Naive thymus-derived CD4-positive, alpha-beta T cell (primary cell): ENCODE measurements around the gene SPON1. TPM values are rescaled to one million over a fixed set of nuclear protein-coding genes. Genes with fewer than 3 reads are reported as not detected.

Experiments used
- ATAC-seq: fragments of 150-1000 bp; cut with Tn5 transposase; 2 replicates; pipeline ENCODE4 v1.10.0; 2021; ENCODE audit warnings: mild to moderate bottlenecking, moderate library complexity
- CTCF ChIA-PET: fragments of 350-600 bp; sonication (Branson Sonifier 250); formaldehyde crosslinking; loops from one replicate; lab custom pipeline; 2021; ENCODE audit warnings: antibody characterized with exemption; lab: Charles Lee
- POLR2A ChIA-PET: fragments of 350-600 bp; sonication (Branson Sonifier 250); formaldehyde crosslinking; loops from one replicate; lab custom pipeline; 2021; ENCODE audit warnings: antibody characterized with exemption, inconsistent platforms; lab: Charles Lee
- DNase-seq, 9 donors: peaks; one replicate each; pipeline versions ENCODE4 v3.0.0 to v3.0.0-alpha.2; 2020 to 2022; ENCODE audit warnings: mixed read lengths in 1 of 9
- H3K27ac ChIP-seq: one replicate; pipeline ENCODE4 v1.7.0; 2013; ENCODE audit warnings: mild to moderate bottlenecking, low read depth, low read length, moderate library complexity
- H3K27me3 ChIP-seq, 2 donors: one replicate each; pipeline ENCODE4 v1.7.0; 2013; ENCODE audit warnings: low read length in 2 of 2, mild to moderate bottlenecking in 2 of 2, moderate library complexity in 2 of 2; ENCODE audit not compliant: control insufficient read depth in 2 of 2, insufficient read depth in 2 of 2
- H3K36me3 ChIP-seq, 3 experiments: 1 replicate in 2 of 3; 2 replicates in 1 of 3; pipeline ENCODE4 v1.7.0; 2013; ENCODE audit warnings: low read length in 3 of 3, mild to moderate bottlenecking in 3 of 3, moderate library complexity in 1 of 3; ENCODE audit not compliant: insufficient read depth in 3 of 3, control insufficient read depth in 2 of 3
- H3K4me1 ChIP-seq, 2 donors: one replicate each; pipeline ENCODE4 v1.7.0; 2013; ENCODE audit warnings: low read length in 2 of 2, mild to moderate bottlenecking in 2 of 2, moderate library complexity in 1 of 2; ENCODE audit not compliant: control insufficient read depth in 2 of 2, insufficient read depth in 2 of 2
- H3K4me3 ChIP-seq: 2 replicates; pipeline ENCODE4 v1.7.0; 2013; ENCODE audit warnings: mild to moderate bottlenecking, low read length
- H3K9me3 ChIP-seq, 3 experiments: 1 replicate in 2 of 3; 2 replicates in 1 of 3; pipeline ENCODE4 v1.7.0; 2013; ENCODE audit warnings: low read length in 3 of 3; ENCODE audit not compliant: control insufficient read depth in 2 of 3
- H3K27ac Mint-ChIP-seq, 9 donors: one replicate each; pipeline ENCODE4 v1.8.0; 2020 to 2022; ENCODE audit warnings: mixed read lengths in 9 of 9, mild to moderate bottlenecking in 8 of 9, moderate library complexity in 5 of 9, inconsistent platforms in 2 of 9
- H3K27me3 Mint-ChIP-seq, 5 donors: one replicate each; pipeline ENCODE4 v1.8.0; 2021 to 2022; ENCODE audit warnings: mixed read lengths in 5 of 5, mild to moderate bottlenecking in 1 of 5
- H3K36me3 Mint-ChIP-seq, 5 donors: one replicate each; pipeline ENCODE4 v1.8.0; 2020 to 2022; ENCODE audit warnings: mixed read lengths in 5 of 5, mild to moderate bottlenecking in 3 of 5, inconsistent platforms in 1 of 5
- H3K4me1 Mint-ChIP-seq, 7 donors: one replicate each; pipeline ENCODE4 v1.8.0; 2020 to 2022; ENCODE audit warnings: mixed read lengths in 7 of 7, mild to moderate bottlenecking in 3 of 7, inconsistent platforms in 1 of 7
- H3K4me3 Mint-ChIP-seq, 10 donors: one replicate each; pipeline ENCODE4 v1.8.0; 2020 to 2022; ENCODE audit warnings: mild to moderate bottlenecking in 10 of 10, mixed read lengths in 10 of 10, moderate library complexity in 6 of 10, inconsistent platforms in 2 of 10
- H3K9me3 Mint-ChIP-seq, 11 donors: one replicate each; pipeline ENCODE4 v1.8.0; 2020 to 2022; ENCODE audit warnings: mixed read lengths in 11 of 11, mild to moderate bottlenecking in 4 of 11, inconsistent platforms in 1 of 11, moderate library complexity in 1 of 11
- intact Hi-C, 2 donors: fragments of 100-400 bp; cut with micrococcal nuclease; formaldehyde crosslinking; loops; one replicate each; pipeline ENCODE4 v1.15.1; 2023
- polyA plus RNA-seq, 2 donors: library from polyadenylated mRNA; unstranded; fragments of 300-500 nt; fragmentation: Illumina TruSeq; gene quantifications; one replicate each; pipeline ENCODE4 v1.2.3, GENCODE V29; 2021
- total RNA-seq, 6 experiments: library from RNA in 5 of 6; stranded (reverse) in 5 of 6; gene quantifications; 1 replicate in 5 of 6; 2 replicates in 1 of 6; pipeline ENCODE4 v1.2.3 and lab custom pipeline; 2021 to 2026

SPON1 gene
- total and polyA plus RNA-seq, 7 experiments from 2014 or later, result 0.35 to 20.8 (median 1.6) TPM

DNA sequence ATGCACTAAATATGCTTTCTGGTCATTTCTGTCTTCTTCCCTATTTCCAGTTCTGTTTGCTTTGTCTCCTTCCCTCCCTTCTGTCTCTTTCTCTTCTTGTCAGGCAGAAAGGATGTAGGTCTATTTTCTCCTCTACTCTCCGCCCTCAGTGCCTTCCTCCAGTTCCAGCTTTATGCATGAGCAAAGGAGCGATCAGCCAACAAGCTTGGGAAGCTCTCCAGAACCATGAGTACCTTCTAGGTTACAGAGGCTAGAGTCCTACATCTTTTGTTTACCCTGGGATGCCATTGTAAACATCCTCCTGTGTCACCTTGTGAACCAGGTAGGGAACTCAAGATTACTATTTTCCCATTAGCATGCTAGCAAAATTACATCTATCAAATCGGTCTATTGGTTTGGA is 7.9 kb upstream of the SPON1 start:
- Mint-ChIP-seq H3K4me3 (no peak overlapping the region), H3K36me3 (no peaks in the 10 kb centered on the region), H3K9me3 (no peaks in the 10 kb centered on the region), H3K4me1 (peaks cover 0 to 4% (median 0%) of the 10 kb centered on the region in 7 donors), H3K27ac (no peak overlapping the region), H3K27me3 (peaks cover 8 to 53% (median 10%) of the 10 kb centered on the region in 5 donors)
- POLR2A ChIA-PET, result interaction anchor here (0.6 to 0.7 kb wide), 3 partner anchors 9 to 178 kb away, joined by 3 read pairs; no protein-coding TSS in a partner anchor
- Histone ChIP-seq H3K36me3 (no peaks in the 10 kb centered on the region), H3K4me3 (no peak overlapping the region), H3K27ac (no peak overlapping the region), H3K4me1 (no peaks in the 10 kb centered on the region), H3K27me3 (no peaks in the 10 kb centered on the region), H3K9me3 (no peaks in the 10 kb centered on the region)
- no peak for ATAC-seq
- intact Hi-C loops, result loop anchor here in 1 of 2 donors (10.0 kb wide), 2 partner anchors 500 to 950 kb away; no protein-coding TSS in a partner anchor
- no peak for DNase-seq
- CTCF ChIA-PET, result interaction anchor here (0.8 to 5.7 kb wide), 11 partner anchors 9 to 953 kb away, joined by 3 to 67 read pairs (median 4); no protein-coding TSS in a partner anchor

DNA sequence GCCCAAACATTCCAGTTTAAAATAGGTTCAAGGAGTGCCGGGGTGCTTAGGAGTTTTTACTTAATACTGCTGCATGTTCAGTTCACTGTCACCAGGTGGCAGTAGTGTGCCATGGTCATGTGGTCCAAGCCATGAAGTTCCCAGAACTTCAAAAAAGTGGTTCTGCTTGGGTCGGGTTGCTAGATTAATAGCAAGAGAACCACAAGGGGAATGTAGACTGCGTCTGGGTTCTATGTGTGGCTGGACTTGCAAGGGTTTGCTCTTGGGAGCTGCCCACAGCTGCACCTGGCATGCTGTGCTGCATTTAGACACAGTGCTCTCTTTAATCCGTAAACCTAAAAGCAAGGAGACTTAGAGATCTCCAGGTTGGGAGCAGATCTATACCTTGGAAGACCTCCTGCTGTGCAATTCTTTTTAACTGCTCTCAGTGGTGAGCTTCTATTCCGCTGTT is 6.5 kb upstream of the SPON1 start:
- no peaks in the 10 kb centered on the region for H3K4me1 ChIP-seq
- intact Hi-C loops, result loop anchor here (1.0 to 10.0 kb wide), 12 partner anchors 15 to 949 kb away; no protein-coding TSS in a partner anchor
- H3K27ac ChIP-seq, result no peak overlapping the region
- Mint-ChIP-seq H3K4me3 (no peak overlapping the region), H3K9me3 (no peaks in the 10 kb centered on the region), H3K4me1 (peaks cover 0 to 2% (median 0%) of the 10 kb centered on the region in 7 donors), H3K36me3 (no peaks in the 10 kb centered on the region), H3K27ac (no peak overlapping the region), H3K27me3 (peaks cover 18 to 55% (median 22%) of the 10 kb centered on the region in 5 donors)
- no peak overlapping the region for H3K4me3 ChIP-seq
- ATAC-seq (peak; percentile 91), DNase-seq (peak in 8 of 9 donors; percentile 39 to 75 (median 56))
- no peaks in the 10 kb centered on the region for H3K27me3 ChIP-seq
- ChIA-PET CTCF (interaction anchor here (0.6 to 5.7 kb wide), 27 partner anchors 9 to 499 kb away, joined by 3 to 67 read pairs (median 5); no protein-coding TSS in a partner anchor), POLR2A (interaction anchor here (1.0 to 1.3 kb wide), 2 partner anchors 19 to 121 kb away, joined by 3 to 6 read pairs; no protein-coding TSS in a partner anchor)
- no peaks in the 10 kb centered on the region for H3K9me3 ChIP-seq
- no peaks in the 10 kb centered on the region for H3K36me3 ChIP-seq

DNA sequence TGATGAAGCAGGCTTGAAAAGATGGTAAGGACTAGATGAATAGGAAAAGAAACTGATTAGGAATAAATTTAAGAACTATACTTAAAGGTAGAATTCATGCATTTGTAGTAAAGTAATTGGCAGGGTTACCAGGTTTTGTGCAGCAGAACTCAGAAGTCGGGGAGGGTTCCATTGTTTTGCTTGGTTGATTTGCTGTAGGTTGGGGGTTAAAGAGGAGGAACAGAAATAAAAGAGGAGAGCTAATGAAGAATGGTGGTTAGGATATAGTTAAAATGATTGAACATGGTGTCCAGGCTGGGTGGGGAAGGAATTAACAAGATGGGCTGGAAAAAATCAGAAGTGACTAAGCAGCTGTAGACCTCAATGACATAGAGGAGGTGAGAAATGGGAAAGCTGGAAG is 5.5 kb upstream of the SPON1 start:
- no peaks in the 10 kb centered on the region for H3K4me1 ChIP-seq
- H3K27me3 ChIP-seq, result peaks cover 0 to 1% of the 10 kb centered on the region in 2 donors
- no peak overlapping the region for H3K27ac Mint-ChIP-seq
- no peak for ATAC-seq
- H3K9me3 Mint-ChIP-seq, result no peaks in the 10 kb centered on the region
- H3K27me3 Mint-ChIP-seq, result peaks cover 23 to 54% (median 29%) of the 10 kb centered on the region in 5 donors
- no peaks in the 10 kb centered on the region for H3K36me3 Mint-ChIP-seq
- DNase-seq, result no peak
- no peak overlapping the region for H3K27ac ChIP-seq
- intact Hi-C loops, result loop anchor here (1.0 to 10.0 kb wide), 12 partner anchors 16 to 948 kb away; no protein-coding TSS in a partner anchor
- POLR2A ChIA-PET, result interaction anchor here (0.7 to 1.6 kb wide), 5 partner anchors 11 to 120 kb away, joined by 3 to 6 read pairs (median 4); no protein-coding TSS in a partner anchor
- H3K4me3 Mint-ChIP-seq, result no peak overlapping the region
- H3K9me3 ChIP-seq, result no peaks in the 10 kb centered on the region
- no peak overlapping the region for H3K4me3 ChIP-seq
- peaks cover 0 to 3% (median 1%) of the 10 kb centered on the region in 7 donors for H3K4me1 Mint-ChIP-seq
- CTCF ChIA-PET, result interaction anchor here (0.7 to 5.7 kb wide), 24 partner anchors 10 to 498 kb away, joined by 3 to 67 read pairs (median 5); no protein-coding TSS in a partner anchor
- no peaks in the 10 kb centered on the region for H3K36me3 ChIP-seq

DNA sequence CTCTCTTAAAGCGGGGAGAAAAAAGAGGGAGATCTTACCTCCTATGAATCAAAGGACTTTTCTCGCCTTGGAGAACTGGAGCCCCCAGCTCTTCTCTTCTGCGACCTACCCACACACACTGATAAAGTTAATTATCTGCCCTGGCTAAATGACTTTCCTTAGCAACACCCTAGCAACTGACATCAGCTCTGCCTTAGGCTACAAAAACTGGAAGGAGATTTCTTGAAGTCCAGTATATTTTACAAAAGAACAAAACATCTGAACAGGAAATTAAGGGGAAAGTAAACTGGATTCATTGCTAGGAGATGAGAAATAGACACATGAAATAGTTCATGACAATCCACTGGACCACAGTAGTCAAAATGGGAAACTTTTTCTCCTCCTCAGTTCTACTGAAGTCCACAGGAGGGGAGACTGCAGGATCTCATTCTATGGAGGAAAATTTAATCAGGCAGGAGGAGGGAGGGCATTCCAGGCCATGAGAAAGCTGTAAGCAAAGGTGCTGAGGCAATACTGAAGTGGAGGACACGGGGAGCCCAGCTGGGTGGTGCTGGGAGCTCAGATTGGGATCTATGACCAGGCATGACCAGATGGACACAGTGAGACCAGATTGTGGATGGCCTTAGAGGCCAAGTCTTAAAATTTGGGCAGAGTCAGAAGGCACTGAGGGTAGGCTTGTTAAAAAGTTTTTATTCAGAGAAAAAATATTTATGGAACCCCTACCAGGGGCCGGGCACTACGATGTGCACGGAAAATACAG is 3.7 kb upstream of the SPON1 start:
- ChIA-PET POLR2A (interaction anchor here (0.5 to 1.6 kb wide), 5 partner anchors 15 to 290 kb away, joined by 3 to 7 read pairs (median 3); no protein-coding TSS in a partner anchor), CTCF (interaction anchor here (4.3 to 5.7 kb wide), 2 partner anchors 99 to 190 kb away, joined by 29 to 67 read pairs; no protein-coding TSS in a partner anchor)
- peaks cover 32 to 51% (median 36%) of the 10 kb centered on the region in 5 donors for H3K27me3 Mint-ChIP-seq
- no peaks in the 10 kb centered on the region for H3K9me3 Mint-ChIP-seq
- Histone ChIP-seq H3K4me1 (peaks cover 8 to 9% of the 10 kb centered on the region in 2 donors), H3K9me3 (no peaks in the 10 kb centered on the region), H3K27me3 (peaks cover 0 to 15% of the 10 kb centered on the region in 2 donors), H3K4me3 (no peak overlapping the region), H3K27ac (no peak overlapping the region), H3K36me3 (no peaks in the 10 kb centered on the region)
- no peak overlapping the region for H3K4me3 Mint-ChIP-seq
- peak overlapping the region in 2 of 9 donors; percentile 12 to 65 for H3K27ac Mint-ChIP-seq
- H3K4me1 Mint-ChIP-seq, result peaks cover 3 to 10% (median 8%) of the 10 kb centered on the region in 7 donors
- no peak for DNase-seq
- intact Hi-C loops, result loop anchor here (5.0 to 10.0 kb wide), 4 partner anchors 118 to 946 kb away; no protein-coding TSS in a partner anchor
- no peak for ATAC-seq
- no peaks in the 10 kb centered on the region for H3K36me3 Mint-ChIP-seq

DNA sequence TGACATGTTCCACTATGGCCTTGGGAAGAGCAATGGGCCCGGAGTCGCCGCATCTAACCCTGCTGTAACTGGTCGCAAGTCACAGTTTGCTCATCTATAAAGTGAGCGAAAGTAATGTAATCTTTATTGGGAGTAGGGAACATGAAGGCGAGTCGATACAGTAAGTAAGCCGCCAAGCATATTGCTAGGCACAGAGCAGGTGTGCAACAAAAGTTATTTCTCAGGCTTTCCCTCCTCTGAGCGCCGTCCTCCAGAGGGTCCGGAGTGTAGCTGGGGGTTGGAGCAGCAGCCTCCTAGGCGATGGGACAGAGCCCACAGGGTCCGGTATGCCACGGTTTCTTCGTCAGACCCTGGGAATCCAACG is 343 bp upstream of the SPON1 start:
- POLR2A ChIA-PET, result interaction anchor here (0.7 to 2.2 kb wide), 5 partner anchors 8 to 111 kb away, joined by 3 to 9 read pairs (median 5); no protein-coding TSS in a partner anchor
- CTCF ChIA-PET, result interaction anchor here (0.8 to 2.8 kb wide), 13 partner anchors 13 to 288 kb away, joined by 3 to 7 read pairs (median 4); no protein-coding TSS in a partner anchor
- peaks cover 10 to 16% of the 10 kb centered on the region in 2 donors for H3K4me1 ChIP-seq
- intact Hi-C loops, result loop anchor here in 1 of 2 donors (10.0 kb wide), 2 partner anchors 297 to 943 kb away; partner anchors contain the start of gene FAR1
- ATAC-seq, result no peak
- DNase-seq, result no peak
- no peaks in the 10 kb centered on the region for H3K36me3 ChIP-seq
- Mint-ChIP-seq H3K4me1 (peaks cover 4 to 18% (median 13%) of the 10 kb centered on the region in 7 donors), H3K27ac (no peak overlapping the region), H3K4me3 (peak overlapping the region; percentile 46 to 81 (median 69)), H3K36me3 (peaks cover 0 to 1% (median 0%) of the 10 kb centered on the region in 5 donors), H3K9me3 (no peaks in the 10 kb centered on the region), H3K27me3 (peaks cover 55 to 83% (median 59%) of the 10 kb centered on the region in 5 donors)
- H3K27me3 ChIP-seq, result peaks cover 6 to 21% of the 10 kb centered on the region in 2 donors
- no peak overlapping the region for H3K27ac ChIP-seq
- no peaks in the 10 kb centered on the region for H3K9me3 ChIP-seq
- peak overlapping the region; percentile 34 for H3K4me3 ChIP-seq
